Midbrain (tissue), 1 donor: ENCODE data around the gene ERCC5.

ENCODE experiments used
- DNase-seq: peaks from one replicate; lab custom pipeline; 2025; lab: John Stamatoyannopoulos, UW

Gene ERCC5

GRCh38 chr13:102892503-102892902 is 46.7 kb downstream of the ERCC5 start:
- DNase-seq = no peak

- DNase-seq = no peak
Measured at GRCh38 chr13:102897371-102898138, 51.7 kb downstream of the ERCC5 start.

- DNase-seq = no peak
Measured at GRCh38 chr13:102900193-102900608, 54.4 kb downstream of the ERCC5 start.

- no peak for DNase-seq
Measured at GRCh38 chr13:102901056-102901455, 55.2 kb downstream of the ERCC5 start.

GRCh38 chr13:102901615-102902305 is 55.9 kb downstream of the ERCC5 start:
- DNase-seq = no peak

- no peak for DNase-seq
Measured at GRCh38 chr13:102902789-102903347, 57.0 kb downstream of the ERCC5 start.

- peak; percentile 14 for DNase-seq
Measured at GRCh38 chr13:102903659-102904407, 58.0 kb downstream of the ERCC5 start.

- no peak for DNase-seq
Measured at GRCh38 chr13:102904408-102904862, 58.6 kb downstream of the ERCC5 start.

- no peak for DNase-seq
Measured at GRCh38 chr13:102905905-102906771, 60.3 kb downstream of the ERCC5 start.

GRCh38 chr13:102907016-102907756 is 61.4 kb downstream of the ERCC5 start:
- no peak for DNase-seq

- DNase-seq = no peak
Measured at GRCh38 chr13:102907886-102908515, 62.2 kb downstream of the ERCC5 start.

GRCh38 chr13:102909971-102910370 is 64.1 kb downstream of the ERCC5 start:
- no peak for DNase-seq

- no peak for DNase-seq
Measured at GRCh38 chr13:102911336-102911735, 65.5 kb downstream of the ERCC5 start.

GRCh38 chr13:102912599-102912998 is 66.8 kb downstream of the ERCC5 start:
- no peak for DNase-seq

- no peak for DNase-seq
Measured at GRCh38 chr13:102913914-102914313, 68.1 kb downstream of the ERCC5 start.

- no peak for DNase-seq
Measured at GRCh38 chr13:102914339-102914930, 68.6 kb downstream of the ERCC5 start.

- no peak for DNase-seq
Measured at GRCh38 chr13:102915393-102915930, 69.6 kb downstream of the ERCC5 start.

- DNase-seq = no peak
Measured at GRCh38 chr13:102917019-102917418, 71.2 kb downstream of the ERCC5 start.

GRCh38 chr13:102922184-102922583 is 76.4 kb downstream of the ERCC5 start:
- DNase-seq = no peak
